ENCODE measurements around the gene CDC42EP3.

- TF ChIP-seq, protein P1, sequence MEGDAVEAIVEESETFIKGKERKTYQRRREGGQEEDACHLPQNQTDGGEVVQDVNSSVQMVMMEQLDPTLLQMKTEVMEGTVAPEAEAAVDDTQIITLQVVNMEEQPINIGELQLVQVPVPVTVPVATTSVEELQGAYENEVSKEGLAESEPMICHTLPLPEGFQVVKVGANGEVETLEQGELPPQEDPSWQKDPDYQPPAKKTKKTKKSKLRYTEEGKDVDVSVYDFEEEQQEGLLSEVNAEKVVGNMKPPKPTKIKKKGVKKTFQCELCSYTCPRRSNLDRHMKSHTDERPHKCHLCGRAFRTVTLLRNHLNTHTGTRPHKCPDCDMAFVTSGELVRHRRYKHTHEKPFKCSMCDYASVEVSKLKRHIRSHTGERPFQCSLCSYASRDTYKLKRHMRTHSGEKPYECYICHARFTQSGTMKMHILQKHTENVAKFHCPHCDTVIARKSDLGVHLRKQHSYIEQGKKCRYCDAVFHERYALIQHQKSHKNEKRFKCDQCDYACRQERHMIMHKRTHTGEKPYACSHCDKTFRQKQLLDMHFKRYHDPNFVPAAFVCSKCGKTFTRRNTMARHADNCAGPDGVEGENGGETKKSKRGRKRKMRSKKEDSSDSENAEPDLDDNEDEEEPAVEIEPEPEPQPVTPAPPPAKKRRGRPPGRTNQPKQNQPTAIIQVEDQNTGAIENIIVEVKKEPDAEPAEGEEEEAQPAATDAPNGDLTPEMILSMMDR (IDR thresholded peaks at IDR 0.05; ENCODE audit: low read depth, low read length), result no peak
- no peak for TF ChIP-seq EZH2phosphoT487 (IDR thresholded peaks at IDR 0.05; ENCODE audit: low read depth)
Observed at GRCh38 chr2:37709111-37709510, 37.7 kb upstream of the CDC42EP3 start.

Data from OCI-LY3 (cell line).